Measurements from ENCODE around the gene CLEC16A.

The CLEC16A gene

DNA sequence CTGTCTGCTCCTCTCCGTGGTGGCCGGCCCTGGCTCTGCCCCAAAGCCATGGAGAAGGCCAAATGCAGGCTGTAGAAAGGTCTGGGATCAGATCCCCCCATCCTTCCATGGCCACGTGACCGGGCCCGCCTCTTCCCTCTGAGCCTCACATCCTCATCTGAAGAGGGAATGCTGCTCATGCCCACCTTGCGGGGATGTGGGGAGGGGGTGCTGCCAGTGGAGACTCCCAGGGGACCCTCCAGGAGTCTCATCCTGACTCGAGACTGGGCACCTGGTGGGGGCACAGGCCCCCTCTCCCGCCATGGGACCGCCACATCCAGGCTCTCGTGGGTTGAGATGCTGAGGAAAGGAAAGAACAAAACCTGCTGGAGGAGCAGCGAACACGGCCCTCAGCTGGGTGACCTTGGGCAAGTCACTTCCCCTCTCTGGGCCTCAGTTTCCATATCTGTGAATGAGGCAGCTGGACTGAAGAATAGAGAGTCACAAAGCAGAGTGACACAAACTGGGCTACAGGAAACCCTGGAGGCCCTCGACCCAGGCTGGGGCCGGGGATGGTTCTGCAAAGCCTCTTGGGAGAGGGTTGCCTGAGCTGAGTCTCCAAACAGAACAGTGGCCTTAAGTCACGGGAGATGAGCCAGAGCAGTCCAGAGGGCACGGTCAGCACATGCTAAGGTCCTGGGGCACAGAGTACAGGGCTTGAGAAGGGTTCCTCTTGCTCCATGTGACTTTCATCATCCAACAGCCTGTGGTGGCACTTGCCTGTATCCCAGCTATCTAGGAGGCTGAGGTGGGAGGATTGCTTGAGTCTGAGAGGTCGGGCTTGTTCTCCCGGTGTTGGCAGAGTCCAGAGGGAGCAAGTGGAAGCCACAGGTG lies 281.5 kb downstream of the CLEC16A start:
- DNase-seq (ENCODE audit: low read depth): no peak

DNA sequence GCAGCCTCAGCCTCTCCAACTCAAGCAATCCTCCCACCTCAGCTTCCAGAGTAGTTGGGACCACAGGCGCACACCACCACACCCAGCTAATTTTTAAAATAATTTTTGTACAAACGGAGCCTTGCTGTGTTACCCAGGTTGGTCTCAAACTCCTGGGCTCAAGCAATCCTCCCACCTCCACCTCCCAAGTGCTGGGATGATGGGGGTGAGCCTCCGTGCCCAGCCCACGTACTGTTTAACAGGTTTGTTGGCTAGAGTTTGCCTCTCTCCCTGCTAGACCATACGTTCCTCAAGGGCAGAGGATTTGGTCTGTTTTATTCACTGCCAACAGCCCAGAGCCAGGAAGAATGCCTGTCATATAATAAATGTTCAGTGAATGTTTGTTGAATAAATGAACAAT lies 285.1 kb downstream of the CLEC16A start:
- no peak for DNase-seq (ENCODE audit: low read depth)

DNA sequence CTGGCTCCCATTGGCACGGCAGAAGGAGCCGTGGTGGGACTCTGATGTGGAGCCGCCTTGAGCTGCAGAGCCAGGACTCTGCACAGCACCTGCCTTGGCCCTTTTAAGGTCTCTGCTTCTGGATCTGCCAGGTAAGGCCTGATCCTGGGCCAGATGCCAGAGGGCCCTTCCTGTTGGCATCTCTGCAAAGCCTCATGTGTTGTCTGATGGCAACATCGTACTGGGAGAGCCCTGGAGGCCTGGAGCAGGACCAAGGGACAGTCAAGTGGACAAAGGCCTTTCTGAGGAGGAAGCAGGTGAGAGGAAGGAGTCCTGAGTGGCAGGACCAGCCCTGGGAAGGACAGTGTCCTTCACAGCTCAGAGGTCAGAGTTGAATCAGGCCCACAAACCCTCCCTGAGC lies 285.5 kb downstream of the CLEC16A start:
- no peak for DNase-seq (ENCODE audit: low read depth)

DNA sequence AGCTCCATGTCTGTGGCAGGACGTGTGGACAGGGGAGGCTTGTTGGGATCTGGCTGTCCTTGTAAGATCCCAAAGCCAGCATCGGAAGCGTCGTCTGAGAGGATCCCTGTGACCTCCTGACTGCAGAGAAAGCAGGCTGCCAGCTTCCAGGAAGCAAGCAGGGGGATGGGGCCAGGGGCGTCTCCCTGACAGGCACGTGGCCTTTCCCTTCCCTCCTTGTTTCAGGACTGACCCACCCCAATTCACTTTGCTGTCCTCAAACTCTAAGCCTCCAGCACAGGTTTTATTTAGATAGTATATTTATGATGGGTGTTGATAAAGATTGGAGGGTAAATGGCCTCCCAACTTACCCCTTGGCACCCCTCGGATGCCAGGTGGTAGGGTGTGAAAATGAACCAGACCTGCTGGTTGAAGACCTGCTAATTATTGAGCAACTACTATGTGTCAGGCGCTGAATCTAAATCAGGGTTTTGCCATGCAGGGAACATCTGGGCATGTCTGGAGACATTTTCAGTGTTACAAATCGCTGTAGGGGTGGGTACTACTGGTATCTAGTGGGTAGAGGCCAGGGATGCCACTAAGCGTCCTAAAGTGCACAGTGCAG lies 287.1 kb downstream of the CLEC16A start:
- no peak for DNase-seq (ENCODE audit: low read depth)

All from activated T-helper 9 cell treated with anti-CD3 and anti-CD28 coated beads, Interleukin-2, amount 50 U/mL, for 16 hours (primary cell).